Peyer's patch (tissue), 4 donors: ENCODE measurements around the gene PRDX2.

Experiments used
- POLR2A ChIP-seq, 2 donors: fragments of 450-650 bp; IDR thresholded peaks; one replicate each; pipeline ENCODE4 v1.5.1; 2017; ENCODE audit warnings: antibody characterized with exemption in 2 of 2, mild to moderate bottlenecking in 2 of 2, moderate library complexity in 2 of 2
- TF ChIP-seq, protein P1 (sequence below), 6 experiments: fragments of 450-650 bp in 4 of 6; fragments of 200-600 bp in 2 of 6; sonication (generic) in 1 of 6; IDR thresholded peaks; one replicate each; pipeline ENCODE4 v1.5.1; 2017 to 2019; ENCODE audit warnings: antibody characterized with exemption in 6 of 6, mild to moderate bottlenecking in 3 of 6, moderate library complexity in 1 of 6

DNA sequence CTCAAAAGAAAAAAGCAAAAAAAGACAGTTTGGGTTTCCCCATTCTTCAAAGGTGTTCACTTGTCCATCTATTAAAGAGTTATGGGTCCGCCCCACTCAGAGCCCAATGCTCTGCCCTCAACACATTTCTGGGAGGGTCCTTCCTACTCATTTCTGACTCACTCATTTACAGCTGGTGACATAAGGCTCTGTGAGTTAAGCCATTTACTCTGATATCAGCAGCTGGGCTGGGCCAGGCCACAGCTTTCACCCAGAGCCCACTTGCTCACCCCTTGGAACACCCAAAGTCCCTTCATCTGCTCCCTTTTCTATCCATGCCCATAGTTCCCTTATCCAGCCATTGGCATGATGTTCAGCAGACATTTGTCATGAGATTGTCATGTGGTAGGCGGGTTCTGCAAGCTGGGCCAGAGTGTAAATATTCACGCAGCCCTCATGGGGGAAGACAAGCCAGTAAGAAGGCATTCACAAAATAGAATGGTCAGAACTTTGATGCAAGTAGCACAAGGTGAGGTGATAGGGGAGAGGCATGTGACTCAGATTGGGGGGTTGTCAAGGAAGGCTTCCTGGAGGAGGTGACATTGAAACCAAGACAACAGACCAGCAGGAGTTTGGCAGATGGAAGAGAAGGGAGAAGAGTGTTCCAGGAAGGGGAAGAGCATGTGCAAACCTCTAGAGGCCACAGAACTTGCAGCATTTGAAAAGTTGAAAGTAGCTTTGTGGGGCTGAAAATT is 42.6 kb upstream of the PRDX2 start:
- TF ChIP-seq, protein P1, sequence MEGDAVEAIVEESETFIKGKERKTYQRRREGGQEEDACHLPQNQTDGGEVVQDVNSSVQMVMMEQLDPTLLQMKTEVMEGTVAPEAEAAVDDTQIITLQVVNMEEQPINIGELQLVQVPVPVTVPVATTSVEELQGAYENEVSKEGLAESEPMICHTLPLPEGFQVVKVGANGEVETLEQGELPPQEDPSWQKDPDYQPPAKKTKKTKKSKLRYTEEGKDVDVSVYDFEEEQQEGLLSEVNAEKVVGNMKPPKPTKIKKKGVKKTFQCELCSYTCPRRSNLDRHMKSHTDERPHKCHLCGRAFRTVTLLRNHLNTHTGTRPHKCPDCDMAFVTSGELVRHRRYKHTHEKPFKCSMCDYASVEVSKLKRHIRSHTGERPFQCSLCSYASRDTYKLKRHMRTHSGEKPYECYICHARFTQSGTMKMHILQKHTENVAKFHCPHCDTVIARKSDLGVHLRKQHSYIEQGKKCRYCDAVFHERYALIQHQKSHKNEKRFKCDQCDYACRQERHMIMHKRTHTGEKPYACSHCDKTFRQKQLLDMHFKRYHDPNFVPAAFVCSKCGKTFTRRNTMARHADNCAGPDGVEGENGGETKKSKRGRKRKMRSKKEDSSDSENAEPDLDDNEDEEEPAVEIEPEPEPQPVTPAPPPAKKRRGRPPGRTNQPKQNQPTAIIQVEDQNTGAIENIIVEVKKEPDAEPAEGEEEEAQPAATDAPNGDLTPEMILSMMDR (IDR thresholded peaks at IDR 0.05): no peak
- no peak for TF ChIP-seq POLR2A (IDR thresholded peaks at IDR 0.05)
